GM19099 (cell line): ENCODE data around the gene ACOT11.

ENCODE experiments used
- POLR2A ChIP-seq: IDR thresholded peaks from 3 replicates; pipeline ENCODE4 v1.6.1; 2011; ENCODE audit warnings: low read depth; ENCODE audit not compliant: insufficient read length; ENCODE audit errors: extremely low read depth

ACOT11 gene

GRCh38 chr1:54549181-54549924 lies 1.3 kb downstream of the ACOT11 start:
- no peak for TF ChIP-seq POLR2A

GRCh38 chr1:54551891-54552290 lies 3.9 kb downstream of the ACOT11 start:
- no peak for TF ChIP-seq POLR2A

- no peak for TF ChIP-seq POLR2A
These were observed 5.7 kb downstream of the ACOT11 start for GRCh38 chr1:54553602-54554313.

- TF ChIP-seq POLR2A: no peak
These were observed 8.1 kb downstream of the ACOT11 start for GRCh38 chr1:54556110-54556509.

GRCh38 chr1:54557671-54558355 lies 9.8 kb downstream of the ACOT11 start:
- no peak for TF ChIP-seq POLR2A

- no peak for TF ChIP-seq POLR2A
These were observed 10.5 kb downstream of the ACOT11 start for GRCh38 chr1:54558434-54559030.

GRCh38 chr1:54559111-54559548 lies 11.1 kb downstream of the ACOT11 start:
- TF ChIP-seq POLR2A: no peak

GRCh38 chr1:54559771-54560231 lies 11.8 kb downstream of the ACOT11 start:
- no peak for TF ChIP-seq POLR2A

GRCh38 chr1:54564312-54565112 lies 16.5 kb downstream of the ACOT11 start:
- no peak for TF ChIP-seq POLR2A

GRCh38 chr1:54565113-54565501 lies 17.1 kb downstream of the ACOT11 start:
- no peak for TF ChIP-seq POLR2A

GRCh38 chr1:54566438-54567141 lies 18.6 kb downstream of the ACOT11 start:
- no peak for TF ChIP-seq POLR2A

- no peak for TF ChIP-seq POLR2A
These were observed 19.9 kb downstream of the ACOT11 start for GRCh38 chr1:54567961-54568360.

- TF ChIP-seq POLR2A: no peak
These were observed 21.3 kb downstream of the ACOT11 start for GRCh38 chr1:54569339-54569738.

- no peak for TF ChIP-seq POLR2A
These were observed 22.1 kb downstream of the ACOT11 start for GRCh38 chr1:54570161-54570560.
